Upper lobe of left lung (tissue), 6 donors: Measurements from ENCODE around the gene OR2A14. TPM values are rescaled to one million over a fixed set of nuclear protein-coding genes. Genes with fewer than 3 reads are reported as not detected.

Experiments used
- ATAC-seq, 2 donors: fragments of 200-7000 bp; cut with Tn5 transposase; one replicate each; pipeline ENCODE4 v1.9.1; 2022; ENCODE audit warnings: mild to moderate bottlenecking in 2 of 2, moderate library complexity in 2 of 2; ENCODE audit not compliant: low FRiP score in 2 of 2
- DNase-seq, 2 donors: peaks; one replicate each; pipeline ENCODE4 v3.0.0-alpha.2; 2019 to 2020
- H3K27ac ChIP-seq, 4 donors: fragments of 200-600 bp; sonication (generic); one replicate each; pipeline ENCODE4 v1.5.1; 2016 to 2019
- H3K27me3 ChIP-seq, 4 donors: fragments of 200-600 bp; sonication (generic); one replicate each; pipeline ENCODE4 v1.5.1; 2017 to 2019
- H3K36me3 ChIP-seq, 4 donors: fragments of 200-600 bp; sonication (generic); one replicate each; pipeline ENCODE4 v1.5.1; 2016 to 2019
- H3K4me1 ChIP-seq, 4 donors: fragments of 200-600 bp; sonication (generic); one replicate each; pipeline ENCODE4 v1.5.1; 2018 to 2019
- H3K4me3 ChIP-seq, 4 donors: fragments of 200-600 bp; sonication (generic); one replicate each; pipeline ENCODE4 v1.5.1; 2017 to 2019; ENCODE audit warnings: mild to moderate bottlenecking in 2 of 4, moderate library complexity in 1 of 4
- H3K9me3 ChIP-seq, 4 donors: fragments of 200-600 bp; sonication (generic); one replicate each; pipeline ENCODE4 v1.5.1; 2018 to 2019
- CTCF ChIP-seq, 6 experiments: fragments of 450-650 bp in 4 of 6; fragments of 200-600 bp in 2 of 6; sonication (generic) in 2 of 6; IDR thresholded peaks; one replicate each; pipeline ENCODE4 v1.5.1; 2016 to 2019; ENCODE audit warnings: antibody characterized with exemption in 6 of 6
- EP300 ChIP-seq, 4 donors: sonication (generic); formaldehyde crosslinking; IDR thresholded peaks; one replicate each; pipeline ENCODE4 v1.5.1; 2017; ENCODE audit warnings: antibody characterized with exemption in 4 of 4, control low read depth in 2 of 4
- POLR2A ChIP-seq, 4 donors: fragments of 450-650 bp; IDR thresholded peaks; one replicate each; pipeline ENCODE4 v1.5.1; 2016 to 2017; ENCODE audit warnings: antibody characterized with exemption in 4 of 4, mild to moderate bottlenecking in 2 of 4
- POLR2AphosphoS5 ChIP-seq, 2 donors: sonication (generic); formaldehyde crosslinking; IDR thresholded peaks; one replicate each; pipeline ENCODE4 v1.5.1; 2017; ENCODE audit warnings: antibody characterized with exemption in 2 of 2
- WGBS, 2 donors: methylation state at CpG; one replicate each; pipeline ENCODE4 v1.1.5; 2017 to 2018; 5-methylcytosine and 5-hydroxymethylcytosine counted together
- total RNA-seq, 6 donors: library from RNA; depleted of rRNA in 4 of 6; stranded (reverse); fragments of >200 nt in 4 of 6; gene quantifications; one replicate each; pipeline versions ENCODE4 v1.1.0 to v1.2.1, GENCODE V29; 2016 to 2021
- donor health status: DM: no; HTN: no; CAD: no; lungs with moderate emphysema.
- donor health status: DM: no; HTN: yes; CAD: no; lungs with severe emphysema.

The OR2A14 gene
- total RNA-seq, 6 donors from 2014 or later = not detected

- TF ChIP-seq POLR2A (IDR thresholded peaks at IDR 0.05) = no peak
- ATAC-seq = no peak
- Histone ChIP-seq H3K9me3 (peaks cover 0 to 7% (median 5%) of the 10 kb centered on the region in 4 donors), H3K36me3 (no peaks in the 10 kb centered on the region), H3K4me1 (no peaks in the 10 kb centered on the region), H3K27me3 (no peaks in the 10 kb centered on the region), H3K4me3 (no peak overlapping the region), H3K27ac (no peak overlapping the region)
- no peak for DNase-seq
- 82 to 89% methylated on average over 1 of the region's 1 CpG for WGBS, 2 donors
Observed at GRCh38 chr7:144087230-144087629, 35.7 kb upstream of the OR2A14 start.

- H3K4me3 ChIP-seq = no peak overlapping the region
- peaks cover 0 to 7% (median 5%) of the 10 kb centered on the region in 4 donors for H3K9me3 ChIP-seq
- no peaks in the 10 kb centered on the region for H3K36me3 ChIP-seq
- no peak overlapping the region for H3K27ac ChIP-seq
- no peaks in the 10 kb centered on the region for H3K4me1 ChIP-seq
- no peaks in the 10 kb centered on the region for H3K27me3 ChIP-seq
- 93 to 94% methylated on average over 3 of the region's 3 CpGs for WGBS, 2 donors
- ATAC-seq (no peak), DNase-seq (no peak)
- no peak for TF ChIP-seq POLR2A (IDR thresholded peaks at IDR 0.05)
- TF ChIP-seq CTCF (IDR thresholded peaks at IDR 0.05) = no peak
- TF ChIP-seq EP300 (IDR thresholded peaks at IDR 0.05) = no peak
- no peak for TF ChIP-seq POLR2AphosphoS5 (IDR thresholded peaks at IDR 0.05)
Observed at GRCh38 chr7:144090667-144091066, 32.3 kb upstream of the OR2A14 start.

GRCh38 chr7:144098776-144099175 lies 24.2 kb upstream of the OR2A14 start:
- no peaks in the 10 kb centered on the region for H3K9me3 ChIP-seq
- H3K27me3 ChIP-seq = no peaks in the 10 kb centered on the region
- H3K4me1 ChIP-seq = no peaks in the 10 kb centered on the region
- H3K36me3 ChIP-seq = no peaks in the 10 kb centered on the region
- DNase-seq (no peak), ATAC-seq (no peak)
- H3K27ac ChIP-seq = no peak overlapping the region
- no peak overlapping the region for H3K4me3 ChIP-seq
- no peak for TF ChIP-seq EP300 (IDR thresholded peaks at IDR 0.05)
- no peak for TF ChIP-seq CTCF (IDR thresholded peaks at IDR 0.05)
- no peak for TF ChIP-seq POLR2AphosphoS5 (IDR thresholded peaks at IDR 0.05)
- no peak for TF ChIP-seq POLR2A (IDR thresholded peaks at IDR 0.05)

GRCh38 chr7:144100607-144101006 lies 22.4 kb upstream of the OR2A14 start:
- WGBS, 2 donors = 48 to 49% methylated on average over 3 of the region's 3 CpGs
- TF ChIP-seq CTCF (IDR thresholded peaks at IDR 0.05) = no peak
- TF ChIP-seq POLR2AphosphoS5 (IDR thresholded peaks at IDR 0.05) = no peak
- TF ChIP-seq POLR2A (IDR thresholded peaks at IDR 0.05) = no peak
- TF ChIP-seq EP300 (IDR thresholded peaks at IDR 0.05) = no peak

GRCh38 chr7:144102041-144102440 lies 20.9 kb upstream of the OR2A14 start:
- TF ChIP-seq POLR2AphosphoS5 (IDR thresholded peaks at IDR 0.05) = no peak
- no peak for TF ChIP-seq CTCF (IDR thresholded peaks at IDR 0.05)
- no peak for TF ChIP-seq POLR2A (IDR thresholded peaks at IDR 0.05)
- TF ChIP-seq EP300 (IDR thresholded peaks at IDR 0.05) = no peak
- Histone ChIP-seq H3K27ac (no peak overlapping the region), H3K9me3 (no peaks in the 10 kb centered on the region), H3K4me3 (no peak overlapping the region), H3K36me3 (no peaks in the 10 kb centered on the region), H3K4me1 (no peaks in the 10 kb centered on the region), H3K27me3 (no peaks in the 10 kb centered on the region)
- DNase-seq = no peak
- ATAC-seq = no peak

More at GRCh38 chr7:144100607-144101006, 22.4 kb upstream of the OR2A14 start:
- no peak overlapping the region for H3K27ac ChIP-seq
- H3K4me3 ChIP-seq = no peak overlapping the region
- no peaks in the 10 kb centered on the region for H3K36me3 ChIP-seq
- no peaks in the 10 kb centered on the region for H3K27me3 ChIP-seq
- ATAC-seq = no peak
- no peaks in the 10 kb centered on the region for H3K9me3 ChIP-seq
- DNase-seq = no peak
- H3K4me1 ChIP-seq = no peaks in the 10 kb centered on the region
